ENCODE data around the gene TMEM242. TPM values are rescaled to one million over a fixed set of nuclear protein-coding genes. Genes with fewer than 3 reads are reported as not detected.

Gene TMEM242
- total and polyA plus RNA-seq, 2 of the 4 experiments (the other 2 are of a cell fraction) = 2.3 to 4.6 TPM

DNA sequence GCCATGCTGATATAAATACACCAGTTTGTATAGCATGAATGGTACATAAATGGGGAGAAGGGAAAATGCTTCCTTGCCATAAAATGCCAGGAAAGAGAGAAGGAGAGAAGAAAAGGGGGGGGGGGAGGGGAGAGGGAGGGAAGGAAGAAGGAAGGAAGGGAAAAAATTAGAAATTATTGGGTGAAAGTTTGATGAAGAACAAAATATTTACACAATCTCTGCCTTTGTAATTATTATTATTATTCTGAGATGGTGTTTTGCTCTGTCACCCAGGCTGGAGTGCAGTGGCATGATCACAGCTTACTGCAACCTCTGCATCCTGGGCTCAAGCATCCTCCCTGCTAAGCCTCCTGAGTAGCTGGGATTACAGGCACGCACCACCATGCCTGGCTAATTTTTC is 47.4 kb upstream of the TMEM242 start:
- TF ChIP-seq MAZ (IDR thresholded peaks at IDR 0.05; ENCODE audit: borderline replicate concordance, low read depth, low read length) (no peak), RFX5 (IDR thresholded peaks at IDR 0.05; ENCODE audit: low read depth, low read length) (no peak)
- WGBS, 2 experiments (ENCODE audit: extremely low coverage in 2 of 2, insufficient read length in 1 of 2) = no CpG with 5 or more reads among the region's 1 CpG
- in situ Hi-C loops (cut with MboI; ENCODE audit: low sequenced_read_pairs) = no loop called here
- no peak overlapping the region for H3K56ac ChIP-seq (ENCODE audit: extremely low read depth, insufficient read depth, low read length)
- H3K79me1 ChIP-seq (ENCODE audit: low read depth in 1 of 2, low read length in 2 of 2) = no peaks in the 10 kb centered on the region
- intact Hi-C loops (cut with micrococcal nuclease) = no loop called here
- no peaks in the 10 kb centered on the region for H3K4me1 ChIP-seq (ENCODE audit: control insufficient read depth, insufficient read depth, low read length)
- H4K5ac ChIP-seq (ENCODE audit: low read depth, low read length) = no peak overlapping the region
- no peak overlapping the region for H3K18ac ChIP-seq (ENCODE audit: low read depth, low read length)
- H4K8ac ChIP-seq (ENCODE audit: low read depth in 2 of 2, low read length in 2 of 2) = no peak overlapping the region
- ChIA-PET POLR2A (ENCODE audit: unreplicated experiment) (no interaction called here), CTCF (no interaction called here)
- H4K91ac ChIP-seq (ENCODE audit: insufficient read depth, low read depth, low read length) = no peak overlapping the region
- no peak overlapping the region for H3K4me2 ChIP-seq (ENCODE audit: low read depth, low read length)
- dilution Hi-C loops (cut with HindIII; ENCODE audit: low sequenced_read_pairs, unreplicated experiment) = no loop called here
- no peak overlapping the region for H3K9ac ChIP-seq (ENCODE audit: low read depth, low read length)
- no peak overlapping the region for H2AFZ ChIP-seq (replicated peaks; ENCODE audit: low read length, poor library complexity)
- peaks cover 14% of the 10 kb centered on the region for H3K27me3 ChIP-seq (ENCODE audit: control insufficient read depth, insufficient read depth, low read length)
- H3K4ac ChIP-seq (ENCODE audit: low read depth, low read length) = no peak overlapping the region
- H3K36me3 ChIP-seq (ENCODE audit: control insufficient read depth, insufficient read depth, low read length) = no peaks in the 10 kb centered on the region
- no peak overlapping the region for H2BK15ac ChIP-seq (ENCODE audit: low read depth, low read length)
- H4K20me1 ChIP-seq (ENCODE audit: insufficient read depth, low read length) = no peaks in the 10 kb centered on the region
- ATAC-seq (ENCODE audit: low read depth) (no peak), DNase-seq (no peak)
- H3K9me1 ChIP-seq (ENCODE audit: insufficient read depth, low read length) = no peaks in the 10 kb centered on the region
- H3K23ac ChIP-seq (ENCODE audit: low read depth, low read length) = no peak overlapping the region
- H2BK20ac ChIP-seq (ENCODE audit: low read depth, low read length) = no peak overlapping the region
- BruUV-seq (replicated peaks) = no TSS peak
- no peak overlapping the region for H2AK5ac ChIP-seq (ENCODE audit: low read depth, low read length)
- no peak overlapping the region for H3K27ac ChIP-seq (ENCODE audit: insufficient read depth, low read length)
- no peak overlapping the region for H2AK9ac ChIP-seq (replicated peaks; ENCODE audit: low read depth, low read length, poor library complexity)
- no peak overlapping the region for H3K14ac ChIP-seq (replicated peaks; ENCODE audit: low read depth, low read length)
- no peaks in the 10 kb centered on the region for H3K9me3 ChIP-seq (ENCODE audit: control insufficient read depth, insufficient read depth, low read length)
- no peak overlapping the region for H3K4me3 ChIP-seq (ENCODE audit: insufficient read depth, low read depth, low read length)
- no peak overlapping the region for H2BK120ac ChIP-seq (ENCODE audit: low read depth, low read length)
- H2BK5ac ChIP-seq (ENCODE audit: low read depth, low read length, poor library complexity, severe bottlenecking) = no peak overlapping the region
